Mammary epithelial cell (primary cell): Measurements from ENCODE around the gene OR52J3.

ENCODE experiments used
- EZH2 ChIP-seq: IDR thresholded peaks from 2 replicates; pipeline ENCODE4 v1.6.1; 2012; ENCODE audit warnings: low read length, inconsistent platforms, borderline replicate concordance
- TF ChIP-seq, protein P1 (sequence below), 2 donors: IDR thresholded peaks in 1 of 2; conservative IDR thresholded peaks in 1 of 2; 2 replicates each; pipeline ENCODE4 v1.5.1; 2011 to 2012; ENCODE audit warnings: inconsistent platforms in 2 of 2, low read length in 2 of 2, mild to moderate bottlenecking in 2 of 2, control low read depth in 1 of 2, low read depth in 1 of 2; ENCODE audit not compliant: insufficient read depth in 1 of 2; ENCODE audit errors: extremely low read depth in 1 of 2

DNA sequence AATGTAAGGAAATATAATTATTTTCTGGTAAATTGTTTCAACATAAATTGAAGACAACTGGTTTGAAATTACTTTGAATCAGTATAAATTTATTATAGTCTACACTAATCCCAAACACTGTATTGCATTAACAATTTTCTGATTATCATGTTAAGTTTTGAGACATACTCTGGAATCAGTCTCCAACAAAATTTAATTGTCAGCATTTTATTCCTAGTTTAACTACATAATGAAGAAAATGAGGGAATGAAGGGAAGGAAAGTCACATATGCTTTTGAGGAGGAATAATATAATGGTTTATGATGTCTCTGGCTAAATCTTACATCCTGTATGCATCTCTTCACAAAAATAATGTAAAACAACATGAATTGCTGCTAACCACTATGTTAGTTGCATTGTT lies 37.3 kb downstream of the OR52J3 start:
- TF ChIP-seq, protein P1, sequence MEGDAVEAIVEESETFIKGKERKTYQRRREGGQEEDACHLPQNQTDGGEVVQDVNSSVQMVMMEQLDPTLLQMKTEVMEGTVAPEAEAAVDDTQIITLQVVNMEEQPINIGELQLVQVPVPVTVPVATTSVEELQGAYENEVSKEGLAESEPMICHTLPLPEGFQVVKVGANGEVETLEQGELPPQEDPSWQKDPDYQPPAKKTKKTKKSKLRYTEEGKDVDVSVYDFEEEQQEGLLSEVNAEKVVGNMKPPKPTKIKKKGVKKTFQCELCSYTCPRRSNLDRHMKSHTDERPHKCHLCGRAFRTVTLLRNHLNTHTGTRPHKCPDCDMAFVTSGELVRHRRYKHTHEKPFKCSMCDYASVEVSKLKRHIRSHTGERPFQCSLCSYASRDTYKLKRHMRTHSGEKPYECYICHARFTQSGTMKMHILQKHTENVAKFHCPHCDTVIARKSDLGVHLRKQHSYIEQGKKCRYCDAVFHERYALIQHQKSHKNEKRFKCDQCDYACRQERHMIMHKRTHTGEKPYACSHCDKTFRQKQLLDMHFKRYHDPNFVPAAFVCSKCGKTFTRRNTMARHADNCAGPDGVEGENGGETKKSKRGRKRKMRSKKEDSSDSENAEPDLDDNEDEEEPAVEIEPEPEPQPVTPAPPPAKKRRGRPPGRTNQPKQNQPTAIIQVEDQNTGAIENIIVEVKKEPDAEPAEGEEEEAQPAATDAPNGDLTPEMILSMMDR (conservative IDR thresholded peaks at IDR 0.05 in 1 of 2, IDR thresholded peaks at IDR 0.05 in 1 of 2; ENCODE audit: extremely low read depth in 1 of 2, insufficient read depth in 1 of 2, low read depth in 1 of 2, low read length in 2 of 2), result no peak
- TF ChIP-seq EZH2, result no peak
